Effector CD8-positive, alpha-beta T cell (primary cell): Measurements from ENCODE around the gene NLK.
"Not testable (repeated sequence)": the region's sequence is repeated elsewhere in the genome, so short reads cannot be mapped to it uniquely, and the experiment has no call there.

Source experiments
- DNase-seq: peaks from one replicate; lab custom pipeline; 2025; lab: John Stamatoyannopoulos, UW

NLK gene

DNA sequence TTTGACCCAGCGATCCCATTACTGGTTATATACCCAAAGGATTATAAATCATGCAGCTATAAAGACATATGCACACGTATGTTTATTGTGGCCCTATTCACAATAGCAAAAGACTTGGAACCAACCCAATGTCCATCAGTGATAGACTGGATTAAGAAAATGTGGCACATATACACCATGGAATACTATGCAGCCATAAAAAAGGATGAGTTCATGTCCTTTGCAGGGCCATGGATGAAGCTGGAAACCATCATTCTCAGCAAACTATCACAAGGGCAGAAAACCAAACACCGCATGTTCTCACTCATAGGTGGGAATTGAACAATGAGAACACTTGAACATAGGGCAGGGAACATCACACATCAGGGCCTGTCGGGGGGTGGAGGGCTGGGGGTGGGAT is 112.9 kb downstream of the NLK start:
- not testable (repeated sequence) for DNase-seq

DNA sequence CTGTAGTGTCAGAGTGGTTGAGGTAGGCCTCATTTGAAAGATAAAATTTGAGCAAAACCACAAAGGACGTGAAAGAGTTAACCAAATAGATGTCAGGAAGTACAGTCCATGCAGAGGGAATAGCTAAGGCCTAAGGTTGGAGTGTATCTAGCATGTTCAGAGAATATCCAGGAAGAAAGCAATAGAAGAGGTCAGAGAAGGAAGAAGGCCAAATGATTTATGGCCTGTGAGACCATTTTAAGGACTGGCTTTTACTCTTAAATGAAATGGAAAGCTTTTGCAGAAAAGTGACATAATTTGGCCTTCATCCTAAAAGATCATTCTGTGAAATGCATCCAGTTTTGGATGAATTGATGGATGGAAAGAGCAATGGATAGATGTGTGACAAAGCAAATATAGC is 116.5 kb downstream of the NLK start:
- DNase-seq, result no peak

- DNase-seq, result no peak
Measured at GRCh38 chr17:28159924-28160323, 117.4 kb downstream of the NLK start.

DNA sequence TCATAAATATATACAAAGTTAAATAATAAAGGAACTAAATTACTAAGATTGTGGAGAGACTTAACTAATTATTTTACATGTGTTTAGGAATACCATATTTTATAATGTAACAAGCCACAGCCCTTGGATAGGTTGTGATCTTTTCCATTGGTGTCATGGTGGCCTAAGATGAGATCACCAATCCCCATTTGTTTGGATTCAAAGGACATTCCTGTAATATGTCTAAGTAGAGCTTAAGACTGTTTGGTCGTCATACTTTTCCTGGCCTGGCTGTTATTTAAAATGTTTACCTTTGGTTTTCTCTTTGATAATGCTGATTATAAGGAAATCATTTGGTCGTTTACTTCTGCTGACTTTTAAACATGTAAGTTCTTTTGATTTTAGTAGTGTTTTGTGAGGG is 118.1 kb downstream of the NLK start:
- no peak for DNase-seq

GRCh38 chr17:28161311-28161710 is 118.8 kb downstream of the NLK start:
- DNase-seq, result no peak

- no peak for DNase-seq
Measured at GRCh38 chr17:28166478-28166877, 124.0 kb downstream of the NLK start.

DNA sequence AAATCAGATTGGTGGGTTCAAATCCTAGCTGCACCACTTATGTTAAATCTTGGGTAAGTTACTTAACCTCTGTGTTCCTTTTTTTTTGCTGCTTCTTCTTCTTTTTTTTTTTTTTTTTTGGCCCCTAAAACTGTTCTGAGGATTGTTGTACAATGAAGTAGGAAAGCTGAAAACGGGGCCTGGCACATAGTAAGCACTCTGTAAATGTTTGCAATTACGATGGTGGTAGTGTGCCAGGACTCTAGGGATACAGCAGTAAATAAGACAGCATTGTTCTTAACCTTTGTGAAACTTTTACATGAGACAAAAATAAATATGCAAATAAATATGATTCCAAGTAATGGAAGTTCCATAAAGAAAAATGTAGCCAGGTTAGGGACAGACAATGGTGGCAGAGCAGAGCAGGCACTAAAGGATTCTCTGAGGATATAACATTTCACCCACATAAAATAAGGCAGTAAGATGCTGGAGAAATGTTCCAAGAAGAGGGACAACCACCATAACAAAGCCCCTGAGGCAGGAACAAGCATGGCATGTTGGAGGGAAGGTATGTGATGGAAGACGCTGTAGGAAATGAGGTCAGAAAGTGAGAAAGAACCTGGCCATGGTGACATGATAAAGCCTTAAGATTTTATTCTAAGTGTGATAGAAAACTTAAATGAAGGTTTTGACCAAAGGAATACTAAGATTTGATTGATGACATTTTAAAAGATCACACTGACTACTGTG is 127.3 kb downstream of the NLK start:
- DNase-seq, result no peak

DNA sequence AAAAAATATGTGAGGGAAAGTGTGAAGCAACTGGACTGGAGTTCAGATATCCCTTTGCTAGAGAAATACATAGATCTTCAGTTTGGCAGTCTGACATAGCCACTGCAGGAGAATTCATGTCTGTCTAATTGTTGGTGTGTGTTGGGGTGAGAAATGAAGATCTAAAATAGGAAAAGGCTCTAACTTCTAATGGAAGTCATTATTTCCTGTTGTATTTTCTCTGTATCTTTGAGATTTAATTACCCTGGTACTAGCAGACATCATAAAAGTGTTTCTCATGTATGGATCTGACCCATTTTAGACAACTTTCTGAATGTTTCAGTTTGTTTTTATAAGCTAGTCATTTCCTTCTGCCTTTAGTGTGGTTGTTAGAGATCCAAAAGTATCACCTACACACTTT is 128.3 kb downstream of the NLK start:
- no peak for DNase-seq

GRCh38 chr17:28173031-28173561 is 130.6 kb downstream of the NLK start:
- no peak for DNase-seq

- DNase-seq, result no peak
Measured at GRCh38 chr17:28173801-28174200, 131.3 kb downstream of the NLK start.

DNA sequence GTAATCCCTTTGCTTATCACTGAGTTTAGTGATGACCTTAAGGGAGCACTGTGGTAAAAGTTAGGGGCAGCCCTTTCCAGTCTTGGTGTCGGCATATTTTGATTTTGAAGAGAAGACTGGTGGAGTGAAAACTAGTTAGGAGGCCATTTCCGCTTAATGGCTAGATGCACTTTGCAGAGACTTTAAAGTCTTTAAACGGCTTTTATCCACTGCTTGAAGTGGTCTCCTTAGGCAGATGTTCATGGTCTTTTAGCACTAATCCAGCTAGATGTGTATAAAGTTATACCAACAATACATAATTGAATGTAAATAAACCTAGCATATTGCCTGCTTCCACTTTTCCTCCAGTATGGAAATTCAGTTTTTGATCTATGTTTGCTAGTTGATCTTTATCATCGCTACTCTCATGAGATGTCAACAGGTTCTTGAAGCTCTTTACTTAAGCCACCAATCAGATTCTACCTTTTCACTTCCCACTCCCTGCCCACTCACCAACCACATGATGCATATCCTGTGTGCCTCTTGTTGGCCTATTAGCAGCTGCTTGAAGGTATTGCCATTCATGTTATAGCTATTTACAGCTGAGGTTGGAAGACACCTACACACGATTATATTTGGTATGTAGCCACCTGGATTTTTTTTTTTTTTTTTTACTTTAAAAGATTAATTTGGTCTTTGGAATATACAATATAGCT is 132.0 kb downstream of the NLK start:
- DNase-seq, result no peak

DNA sequence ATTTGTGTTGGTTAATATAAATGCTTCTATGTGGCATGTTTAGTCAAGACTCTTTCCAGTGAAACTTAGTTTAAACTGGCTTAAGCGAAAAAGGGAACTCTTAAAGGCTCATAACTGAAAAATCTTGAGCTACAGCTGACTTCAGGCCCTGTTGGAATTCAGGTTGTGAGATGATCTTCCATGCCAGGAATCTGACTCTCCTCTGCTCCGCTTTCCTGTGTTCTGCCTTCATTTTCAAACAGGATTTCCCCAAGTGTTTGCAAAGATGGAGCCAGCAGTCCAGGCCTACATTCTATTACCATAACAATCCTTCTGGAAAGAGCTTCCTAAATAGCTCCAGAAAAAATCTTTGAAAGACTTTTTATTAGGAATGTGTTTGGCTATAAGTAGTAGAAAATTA is 134.9 kb downstream of the NLK start:
- DNase-seq, result no peak

DNA sequence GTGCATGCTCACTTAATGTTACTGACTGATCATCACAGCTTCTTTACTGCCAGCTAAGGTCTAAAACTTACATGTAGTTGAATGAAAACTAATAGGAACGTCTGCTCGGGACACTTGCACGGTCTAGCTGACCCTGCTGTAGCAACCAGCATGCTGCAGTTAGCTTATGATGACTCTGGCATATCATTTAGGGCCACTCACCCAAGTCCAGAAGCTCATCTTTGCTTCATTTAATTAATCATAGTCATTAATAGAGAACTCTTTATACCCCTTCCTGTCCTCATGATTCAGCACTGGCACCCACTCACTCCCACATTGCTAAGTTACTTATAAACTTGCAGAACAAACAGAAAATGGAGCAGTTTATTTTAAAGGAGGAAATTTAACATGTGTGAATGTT is 136.3 kb downstream of the NLK start:
- no peak for DNase-seq

GRCh38 chr17:28180449-28180848 is 138.0 kb downstream of the NLK start:
- no peak for DNase-seq

- no peak for DNase-seq
Measured at GRCh38 chr17:28181568-28181967, 139.1 kb downstream of the NLK start.

DNA sequence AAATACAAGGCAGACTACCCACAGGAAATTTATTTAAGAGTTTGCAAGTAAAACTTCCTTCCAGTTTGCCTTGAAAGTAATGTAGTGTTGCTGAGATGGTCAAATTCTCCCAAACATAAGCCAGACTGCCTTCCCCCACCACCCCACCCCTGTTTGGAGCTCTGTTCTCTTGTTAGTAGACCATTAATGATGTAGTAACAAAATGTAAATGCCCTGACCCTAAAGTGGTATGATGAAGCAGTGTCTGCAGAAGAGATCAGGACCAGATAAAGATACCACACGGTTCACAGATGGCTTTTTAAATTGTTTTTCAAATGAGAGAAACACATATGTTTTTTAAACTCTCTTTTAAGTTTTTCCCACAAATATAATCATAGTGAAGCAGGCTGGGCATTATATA is 140.1 kb downstream of the NLK start:
- DNase-seq, result no peak

GRCh38 chr17:28185658-28186057 is 143.2 kb downstream of the NLK start:
- no peak for DNase-seq

GRCh38 chr17:28186472-28186871 is 144.0 kb downstream of the NLK start:
- not testable (repeated sequence) for DNase-seq

GRCh38 chr17:28187931-28188330 is 145.5 kb downstream of the NLK start:
- no peak for DNase-seq

GRCh38 chr17:28188841-28189263 is 146.4 kb downstream of the NLK start:
- DNase-seq, result no peak

- no peak for DNase-seq
Measured at GRCh38 chr17:28189667-28190066, 147.2 kb downstream of the NLK start.

GRCh38 chr17:28191018-28191417 is 148.5 kb downstream of the NLK start:
- DNase-seq, result no peak

GRCh38 chr17:28193241-28193640 is 150.8 kb downstream of the NLK start:
- no peak for DNase-seq
